GM12872 (cell line): ENCODE data around the gene EIF2AK3.

Experiments
- CTCF ChIP-seq: IDR thresholded peaks from 3 replicates; pipeline ENCODE4 v1.5.1; 2011; ENCODE audit warnings: low read depth, mild to moderate bottlenecking, low read length, moderate library complexity; ENCODE audit not compliant: insufficient read depth

EIF2AK3 gene

GRCh38 chr2:88575051-88575450 lies 52.2 kb downstream of the EIF2AK3 start:
- no peak for TF ChIP-seq CTCF

GRCh38 chr2:88574445-88574844 lies 52.8 kb downstream of the EIF2AK3 start:
- no peak for TF ChIP-seq CTCF

GRCh38 chr2:88568179-88568578 lies 59.1 kb downstream of the EIF2AK3 start:
- no peak for TF ChIP-seq CTCF

- TF ChIP-seq CTCF: no peak
These were observed 62.9 kb downstream of the EIF2AK3 start for GRCh38 chr2:88564402-88564801.

GRCh38 chr2:88563129-88563528 lies 64.1 kb downstream of the EIF2AK3 start:
- no peak for TF ChIP-seq CTCF

GRCh38 chr2:88561646-88562388 lies 65.4 kb downstream of the EIF2AK3 start:
- TF ChIP-seq CTCF: no peak

GRCh38 chr2:88560619-88561307 lies 66.5 kb downstream of the EIF2AK3 start:
- no peak for TF ChIP-seq CTCF
